Calu3 (cell line): ENCODE measurements around the gene KIT. TPM values are rescaled to one million over a fixed set of nuclear protein-coding genes. Genes with fewer than 3 reads are reported as not detected.

Source experiments
- BruUV-seq: library from RNA; stranded (reverse); fragments of 400-500 nt; replicated peaks from 2 replicates; lab custom pipeline; 2021; lab: Mats Ljungman, UMichigan
- CTCF ChIA-PET: fragments of 300-600 bp; sonication (Branson Sonifier 250); formaldehyde crosslinking; loops from one replicate; lab custom pipeline; 2022; ENCODE audit warnings: antibody characterized with exemption; lab: Charles Lee
- DNase-seq: peaks from one replicate; pipeline ENCODE4 v3.0.0; 2022
- H3K27ac Mint-ChIP-seq: one replicate; pipeline ENCODE4 v1.8.0; 2022; ENCODE audit warnings: mixed read lengths; ENCODE audit not compliant: unreplicated experiment
- H3K27me3 Mint-ChIP-seq: one replicate; pipeline ENCODE4 v1.8.0; 2022; ENCODE audit warnings: mixed read lengths; ENCODE audit not compliant: unreplicated experiment
- H3K36me3 Mint-ChIP-seq: one replicate; pipeline ENCODE4 v1.8.0; 2022; ENCODE audit warnings: mild to moderate bottlenecking, moderate library complexity, mixed read lengths; ENCODE audit not compliant: insufficient read depth, unreplicated experiment
- H3K4me1 Mint-ChIP-seq: one replicate; pipeline ENCODE4 v1.8.0; 2022; ENCODE audit warnings: mild to moderate bottlenecking, low read depth, mixed read lengths; ENCODE audit not compliant: unreplicated experiment
- H3K4me3 Mint-ChIP-seq: one replicate; pipeline ENCODE4 v1.8.0; 2022; ENCODE audit warnings: mild to moderate bottlenecking, low read depth, moderate library complexity, mixed read lengths; ENCODE audit not compliant: unreplicated experiment
- H3K9me3 Mint-ChIP-seq: one replicate; pipeline ENCODE4 v1.8.0; 2022; ENCODE audit warnings: low read depth, mixed read lengths; ENCODE audit not compliant: unreplicated experiment
- intact Hi-C: fragments of 100-400 bp; cut with micrococcal nuclease; formaldehyde crosslinking; loops from one replicate; pipeline ENCODE4 v1.10.0; 2022; ENCODE audit not compliant: unreplicated experiment
- total RNA-seq: library from RNA; stranded (reverse); gene quantifications from 2 replicates; pipeline ENCODE4 v1.2.3, GENCODE V29; 2022
- TF ChIP-seq, protein P1 (sequence below): fragments of 200-600 bp; IDR thresholded peaks from one replicate; pipeline ENCODE4 v1.8.0; 2022; ENCODE audit warnings: antibody characterized with exemption; ENCODE audit not compliant: unreplicated experiment

Gene KIT
- total RNA-seq, 1 experiment from 2014 or later: not detected

DNA sequence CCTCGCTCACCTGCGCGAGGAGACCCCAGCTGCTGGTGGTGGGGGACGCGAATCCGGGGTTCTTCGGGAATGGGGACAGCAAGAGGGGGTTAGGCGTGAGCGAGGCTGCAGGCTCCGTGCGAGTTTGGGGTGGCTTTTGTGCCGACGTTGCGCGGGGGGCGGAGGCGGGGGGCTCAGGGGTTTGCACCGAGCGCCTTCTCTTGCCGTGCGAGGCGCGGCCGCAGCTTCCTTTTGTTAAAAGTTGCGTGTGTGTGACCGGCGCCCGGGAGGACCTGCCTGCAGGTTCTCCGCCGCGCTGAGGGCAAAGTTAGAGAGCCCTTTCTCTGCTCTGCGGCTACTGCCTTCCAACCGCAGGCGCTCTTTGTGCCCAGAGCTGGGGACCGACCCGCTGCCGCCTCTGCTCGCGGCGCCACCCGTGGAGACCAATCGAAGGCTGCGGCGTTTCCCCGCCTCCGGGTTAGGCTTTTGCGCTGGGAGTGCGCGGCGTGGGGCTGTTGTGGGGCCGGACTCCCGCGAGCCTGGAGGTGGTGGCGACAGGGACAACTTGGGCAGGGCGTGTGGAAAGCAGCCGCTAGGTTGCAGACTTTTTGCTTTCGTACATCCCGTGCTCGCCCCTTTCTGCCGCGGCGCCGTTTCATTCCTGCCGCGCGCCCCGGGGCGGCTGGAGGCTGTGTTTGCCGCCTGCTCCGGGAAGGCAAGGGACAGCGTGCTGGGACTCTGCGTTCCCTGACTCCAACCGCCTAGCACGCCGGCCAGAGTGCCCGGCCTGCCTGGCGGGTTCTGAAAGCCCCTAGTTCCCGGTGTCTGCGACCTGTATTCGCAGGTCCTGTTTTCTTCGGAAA, 716 bp downstream of the KIT start:
- CTCF ChIA-PET: interaction anchor here (1.2 kb wide), 1 partner anchor 303 kb away, joined by 3 read pairs; no protein-coding TSS in a partner anchor
- H3K27me3 Mint-ChIP-seq: peaks cover 26% of the 10 kb centered on the region
- intact Hi-C loops: no loop called here

GRCh38 chr4:54659313-54659712, 1.6 kb downstream of the KIT start:
- TF ChIP-seq, protein P1, sequence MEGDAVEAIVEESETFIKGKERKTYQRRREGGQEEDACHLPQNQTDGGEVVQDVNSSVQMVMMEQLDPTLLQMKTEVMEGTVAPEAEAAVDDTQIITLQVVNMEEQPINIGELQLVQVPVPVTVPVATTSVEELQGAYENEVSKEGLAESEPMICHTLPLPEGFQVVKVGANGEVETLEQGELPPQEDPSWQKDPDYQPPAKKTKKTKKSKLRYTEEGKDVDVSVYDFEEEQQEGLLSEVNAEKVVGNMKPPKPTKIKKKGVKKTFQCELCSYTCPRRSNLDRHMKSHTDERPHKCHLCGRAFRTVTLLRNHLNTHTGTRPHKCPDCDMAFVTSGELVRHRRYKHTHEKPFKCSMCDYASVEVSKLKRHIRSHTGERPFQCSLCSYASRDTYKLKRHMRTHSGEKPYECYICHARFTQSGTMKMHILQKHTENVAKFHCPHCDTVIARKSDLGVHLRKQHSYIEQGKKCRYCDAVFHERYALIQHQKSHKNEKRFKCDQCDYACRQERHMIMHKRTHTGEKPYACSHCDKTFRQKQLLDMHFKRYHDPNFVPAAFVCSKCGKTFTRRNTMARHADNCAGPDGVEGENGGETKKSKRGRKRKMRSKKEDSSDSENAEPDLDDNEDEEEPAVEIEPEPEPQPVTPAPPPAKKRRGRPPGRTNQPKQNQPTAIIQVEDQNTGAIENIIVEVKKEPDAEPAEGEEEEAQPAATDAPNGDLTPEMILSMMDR: no peak
- Mint-ChIP-seq H3K4me3 (peak overlapping the region; percentile 76), H3K27ac (no peak overlapping the region), H3K4me1 (peaks cover 9% of the 10 kb centered on the region), H3K36me3 (peaks cover 16% of the 10 kb centered on the region), H3K9me3 (no peaks in the 10 kb centered on the region), H3K27me3 (peaks cover 18% of the 10 kb centered on the region)
- intact Hi-C loops: no loop called here
- peak; percentile 3 for DNase-seq
- CTCF ChIA-PET: interaction anchor here (1.2 kb wide), 1 partner anchor 302 kb away, joined by 3 read pairs; no protein-coding TSS in a partner anchor
- no TSS peak for BruUV-seq

More for the DNA sequence above, 716 bp downstream of the KIT start:
- peak overlapping the region; percentile 76 for H3K4me3 Mint-ChIP-seq
- no peaks in the 10 kb centered on the region for H3K9me3 Mint-ChIP-seq
- H3K36me3 Mint-ChIP-seq: peaks cover 16% of the 10 kb centered on the region
- H3K27ac Mint-ChIP-seq: no peak overlapping the region
- TF ChIP-seq, protein P1: no peak
- peaks cover 9% of the 10 kb centered on the region for H3K4me1 Mint-ChIP-seq
- peak; percentile 54 for DNase-seq
- no TSS peak for BruUV-seq

DNA sequence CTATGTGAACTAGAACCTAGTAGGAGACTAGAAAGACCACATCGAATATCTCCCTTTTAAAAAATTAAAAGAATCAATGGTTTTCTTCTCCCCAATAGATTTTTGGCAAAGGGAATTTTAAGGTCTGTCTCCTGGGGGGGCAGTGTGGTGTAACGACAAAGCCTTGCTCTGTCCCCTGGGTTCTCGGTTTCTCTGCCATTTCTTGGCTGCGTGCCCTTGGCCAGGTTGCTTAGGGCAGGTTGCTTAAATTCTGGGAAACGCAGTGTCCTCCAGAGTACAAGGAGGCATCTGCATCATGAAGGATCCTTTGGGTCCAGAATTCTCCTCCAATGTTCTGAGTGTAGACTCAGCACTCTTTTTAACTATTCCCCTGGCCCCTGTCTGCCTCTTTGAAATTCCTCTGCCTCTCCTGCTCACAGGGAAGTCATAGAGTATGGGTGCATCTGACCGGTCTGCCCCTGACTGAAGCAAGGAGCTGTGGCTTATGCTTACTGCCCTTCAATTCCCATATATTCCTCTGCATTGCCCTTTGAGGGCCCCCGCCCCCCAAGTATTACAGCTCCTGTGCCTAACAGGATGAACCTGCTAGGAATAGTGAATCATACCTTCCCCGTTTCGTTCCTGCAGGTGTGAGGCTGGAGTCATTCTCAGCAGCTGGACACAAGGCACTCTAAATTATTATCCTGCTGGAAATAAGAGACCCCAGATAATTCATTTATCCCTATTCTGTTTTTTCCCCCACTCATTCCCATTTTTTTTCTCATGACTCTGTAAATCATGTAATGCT, 2.2 kb downstream of the KIT start:
- DNase-seq: peak; percentile 8
- TF ChIP-seq, protein P1: no peak
- peak overlapping the region; percentile 76 for H3K4me3 Mint-ChIP-seq
- no TSS peak for BruUV-seq
- peaks cover 16% of the 10 kb centered on the region for H3K36me3 Mint-ChIP-seq
- no peak overlapping the region for H3K27ac Mint-ChIP-seq
- H3K4me1 Mint-ChIP-seq: peaks cover 9% of the 10 kb centered on the region
- peaks cover 20% of the 10 kb centered on the region for H3K27me3 Mint-ChIP-seq
- no peaks in the 10 kb centered on the region for H3K9me3 Mint-ChIP-seq
- CTCF ChIA-PET: interaction anchor here (1.2 kb wide), 1 partner anchor 301 kb away, joined by 3 read pairs; no protein-coding TSS in a partner anchor
- intact Hi-C loops: no loop called here

- peaks cover 26% of the 10 kb centered on the region for H3K27me3 Mint-ChIP-seq
- H3K36me3 Mint-ChIP-seq: peaks cover 16% of the 10 kb centered on the region
- no peak overlapping the region for H3K4me3 Mint-ChIP-seq
- intact Hi-C loops: no loop called here
- H3K4me1 Mint-ChIP-seq: peaks cover 9% of the 10 kb centered on the region
- DNase-seq: no peak
- H3K27ac Mint-ChIP-seq: no peak overlapping the region
- CTCF ChIA-PET: no interaction called here
- BruUV-seq: no TSS peak
- TF ChIP-seq, protein P1: no peak
- H3K9me3 Mint-ChIP-seq: no peaks in the 10 kb centered on the region
Measured at GRCh38 chr4:54660591-54660990, 2.8 kb downstream of the KIT start.
